ENCODE data around the gene UBE2S. TPM values are rescaled to one million over a fixed set of nuclear protein-coding genes. Genes with fewer than 3 reads are reported as not detected.

UBE2S gene
- total RNA-seq, 1 experiment from 2014 or later: 393 TPM

GRCh38 chr19:55353356-55353802 is 54.2 kb downstream of the UBE2S start:
- Mint-ChIP-seq H3K4me3 (peak overlapping the region; percentile 60 to 85), H3K27me3 (ENCODE audit: low read depth) (peaks cover 75% of the 10 kb centered on the region), H3K36me3 (ENCODE audit: insufficient read depth in 1 of 3, low read depth in 3 of 3) (peaks cover 2 to 31% (median 6%) of the 10 kb centered on the region in 3 experiments; a peak in 5 of 7 replicates), H3K9me3 (no peaks in the 10 kb centered on the region; a peak in 1 of 5 replicates), H3K4me1 (peaks cover 54 to 58% of the 10 kb centered on the region in 2 experiments), H3K27ac (no peak overlapping the region)
- Histone ChIP-seq H3K9me3 (ENCODE audit: control insufficient read depth, low read depth, low read length) (no peaks in the 10 kb centered on the region), H2BK20ac (ENCODE audit: low read depth, low read length, poor library complexity, severe bottlenecking) (no peak overlapping the region), H3K27me3 (ENCODE audit: insufficient read depth, low read length) (peaks cover 17% of the 10 kb centered on the region; the same call in 1 of the 2 replicates), H2AK5ac (ENCODE audit: insufficient read length, low read length) (no peak overlapping the region), H2BK5ac (ENCODE audit: insufficient read length, low read length) (no peak overlapping the region), H3K27ac (ENCODE audit: insufficient read length, low read depth, low read length) (no peak overlapping the region), H3K18ac (ENCODE audit: insufficient read length, low read depth, low read length) (no peak overlapping the region), H4K5ac (ENCODE audit: insufficient read length, low read depth, low read length) (no peak overlapping the region), H3K23me2 (ENCODE audit: insufficient read length, low read depth, low read length, poor library complexity, severe bottlenecking) (peaks cover 9% of the 10 kb centered on the region), H2BK12ac (ENCODE audit: insufficient read length, low read depth, low read length) (no peak overlapping the region), H3T11ph (ENCODE audit: low read length) (no peak overlapping the region), H4K91ac (ENCODE audit: insufficient read length, low read depth, low read length) (no peak overlapping the region), H2BK120ac (ENCODE audit: low read depth, low read length, poor library complexity, severe bottlenecking) (no peak overlapping the region), H2AFZ (ENCODE audit: low read length) (no peak overlapping the region), H3K23ac (ENCODE audit: insufficient read length, low read depth, low read length) (no peak overlapping the region), H4K20me1 (ENCODE audit: control insufficient read depth, insufficient read depth, insufficient read length) (no peaks in the 10 kb centered on the region), H3K56ac (ENCODE audit: insufficient read length, low read depth, low read length) (no peak overlapping the region), H4K8ac (replicated peaks; ENCODE audit: insufficient read length, low read depth, low read length) (no peak overlapping the region), H3K4me1 (ENCODE audit: insufficient read depth, low read length) (peaks cover 2% of the 10 kb centered on the region; the same call in 1 of the 2 replicates), H3K14ac (ENCODE audit: insufficient read depth, low read length) (no peak overlapping the region; the same call in 1 of the 2 replicates), H3K79me1 (ENCODE audit: insufficient read depth, low read depth, low read length, poor library complexity, severe bottlenecking) (no peaks in the 10 kb centered on the region), H3K4me2 (ENCODE audit: insufficient read depth, insufficient read length, low read length) (peak overlapping the region; percentile 65), H3K79me2 (ENCODE audit: insufficient read depth, low read length) (no peaks in the 10 kb centered on the region), H3K9ac (ENCODE audit: extremely low read depth, insufficient read length, low read length) (no peak overlapping the region), H3K4ac (ENCODE audit: low read depth, low read length) (no peak overlapping the region), H2BK15ac (ENCODE audit: low read depth, low read length) (no peak overlapping the region)
- no peak for TF ChIP-seq CTCF (conservative IDR thresholded peaks at IDR 0.05)
- WGBS (ENCODE audit: extremely low coverage, insufficient read length, low lambda C conversion rate): no CpG with 5 or more reads among the region's 24 CpGs
- DNase-seq: no peak
